ENCODE data around the gene PDF.
"Not testable (repeated sequence)": the region's sequence is repeated elsewhere in the genome, so short reads cannot be mapped to it uniquely, and the experiment has no call there.

Gene PDF

DNA sequence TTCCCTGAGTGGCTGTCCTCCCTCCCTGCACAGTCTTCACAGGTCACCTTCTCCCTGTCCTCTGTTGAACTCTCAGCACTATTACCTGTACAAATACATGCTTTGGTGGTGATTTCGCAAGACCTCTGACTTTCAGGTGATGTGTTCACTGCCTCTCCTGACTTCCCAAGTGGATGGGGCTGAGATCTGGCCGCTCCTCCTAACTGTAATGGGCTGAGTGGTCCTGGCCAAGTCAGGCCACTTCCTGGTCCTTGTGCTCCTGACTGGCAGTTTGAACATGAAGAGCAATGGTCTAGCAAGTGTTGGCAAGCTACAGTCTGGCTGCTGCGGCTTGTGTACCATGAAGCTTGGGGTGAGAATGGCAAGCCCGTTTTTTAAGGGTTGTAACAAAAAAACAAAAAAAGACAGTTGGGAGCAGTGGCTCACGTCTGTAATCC, 32.9 kb upstream of the PDF start:
- H3K27me3 ChIP-seq (ENCODE audit: insufficient read depth, low read length): no peaks in the 10 kb centered on the region
- no peaks in the 10 kb centered on the region for H3K4me1 ChIP-seq (ENCODE audit: insufficient read depth, low read length)
- H3K9ac ChIP-seq (ENCODE audit: low read depth, low read length): no peak overlapping the region
- H3K27ac ChIP-seq (ENCODE audit: low read depth, low read length): no peak overlapping the region
- peaks cover 42% of the 10 kb centered on the region for H3K36me3 ChIP-seq (ENCODE audit: insufficient read depth, low read length)
- no peak overlapping the region for H3K4me3 ChIP-seq (ENCODE audit: low read length)
- H3K9me3 ChIP-seq (ENCODE audit: insufficient read depth, low read depth, low read length): no peaks in the 10 kb centered on the region
- WGBS: 95% methylated on average over 5 of the region's 5 CpGs

DNA sequence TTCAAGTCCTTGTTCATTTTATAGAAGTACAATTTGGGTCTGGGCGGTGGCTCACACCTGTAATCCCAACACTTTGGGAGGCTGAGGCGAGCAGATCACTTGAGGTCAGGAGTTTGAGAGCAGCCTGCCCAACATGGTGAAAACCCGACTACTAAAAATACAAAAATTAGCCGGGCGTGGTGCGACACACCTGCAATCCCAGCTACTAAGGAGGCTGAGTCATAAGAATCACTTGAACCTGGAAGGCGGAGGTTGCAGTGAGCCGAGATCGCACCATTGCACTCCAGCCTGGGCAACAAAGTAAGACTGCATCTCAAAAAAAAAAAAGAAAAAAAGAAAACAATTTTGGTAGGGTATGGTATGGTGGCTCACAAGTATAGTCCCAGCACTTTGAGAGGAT, 29.7 kb upstream of the PDF start:
- H3K4me3 ChIP-seq (ENCODE audit: low read length); H3K27ac ChIP-seq (ENCODE audit: low read depth, low read length); H3K9ac ChIP-seq (ENCODE audit: low read depth, low read length); H3K27me3 ChIP-seq (ENCODE audit: insufficient read depth, low read length); H3K9me3 ChIP-seq (ENCODE audit: insufficient read depth, low read depth, low read length); H3K4me1 ChIP-seq (ENCODE audit: insufficient read depth, low read length): not testable (repeated sequence)
- peaks cover 31% of the 10 kb centered on the region for H3K36me3 ChIP-seq (ENCODE audit: insufficient read depth, low read length)
- 97% methylated on average over 9 of the region's 9 CpGs for WGBS

DNA sequence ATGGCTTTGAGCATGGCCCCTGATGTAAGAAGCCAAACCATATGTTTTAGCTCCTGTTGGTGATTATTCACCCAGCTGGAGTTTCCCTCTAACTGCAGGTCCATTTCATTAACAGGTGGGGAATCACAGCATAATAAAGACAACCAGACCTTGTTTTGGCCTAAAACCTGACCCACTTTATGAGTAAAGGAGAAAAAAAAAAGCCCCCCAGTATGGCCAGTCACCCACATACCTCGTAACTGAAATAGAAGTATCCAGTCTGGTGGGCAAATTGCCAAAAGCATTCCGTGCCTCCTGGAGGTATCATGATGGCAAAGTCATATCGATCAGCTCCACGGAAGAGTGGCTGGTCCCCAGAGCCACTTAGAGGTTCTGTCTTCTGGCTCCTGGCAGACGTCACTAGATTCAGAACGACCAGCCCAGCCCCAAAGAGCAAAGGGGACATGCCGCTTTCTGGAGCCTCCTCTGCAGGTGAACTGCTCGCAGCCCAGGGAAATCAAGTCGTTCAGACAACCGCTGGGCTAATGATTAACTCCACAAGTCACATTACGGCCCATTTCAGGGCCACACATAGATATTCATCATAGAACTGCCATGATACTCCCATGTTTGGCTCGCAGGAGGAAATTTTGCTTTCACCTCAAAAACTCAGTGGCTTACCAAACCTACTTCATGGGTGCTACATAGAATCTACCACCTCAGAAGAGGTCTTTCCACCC, 21.1 kb upstream of the PDF start, which contains the start of gene TMED6:
TSS of gene TMED6 (minus strand) at position 478 of the 719 bp plus-strand sequence. CDS start at position 445, 33 bp downstream.
- H3K27ac ChIP-seq (ENCODE audit: low read depth, low read length): no peak within 1 kb of the TSS
- 92% methylated on average over 12 of the region's 12 CpGs for WGBS
- no peak within 1 kb of the TSS for H3K4me3 ChIP-seq (ENCODE audit: low read length)
- H3K9me3 ChIP-seq (ENCODE audit: insufficient read depth, low read depth, low read length): no peaks in the 10 kb centered on the region
- no peak within 1 kb of the TSS for H3K9ac ChIP-seq (ENCODE audit: low read depth, low read length)
- H3K4me1 ChIP-seq (ENCODE audit: insufficient read depth, low read length): no peaks in the 10 kb centered on the region
- no peaks in the 10 kb centered on the region for H3K27me3 ChIP-seq (ENCODE audit: insufficient read depth, low read length)
- peaks cover 16% of the 10 kb centered on the region for H3K36me3 ChIP-seq (ENCODE audit: insufficient read depth, low read length)

DNA sequence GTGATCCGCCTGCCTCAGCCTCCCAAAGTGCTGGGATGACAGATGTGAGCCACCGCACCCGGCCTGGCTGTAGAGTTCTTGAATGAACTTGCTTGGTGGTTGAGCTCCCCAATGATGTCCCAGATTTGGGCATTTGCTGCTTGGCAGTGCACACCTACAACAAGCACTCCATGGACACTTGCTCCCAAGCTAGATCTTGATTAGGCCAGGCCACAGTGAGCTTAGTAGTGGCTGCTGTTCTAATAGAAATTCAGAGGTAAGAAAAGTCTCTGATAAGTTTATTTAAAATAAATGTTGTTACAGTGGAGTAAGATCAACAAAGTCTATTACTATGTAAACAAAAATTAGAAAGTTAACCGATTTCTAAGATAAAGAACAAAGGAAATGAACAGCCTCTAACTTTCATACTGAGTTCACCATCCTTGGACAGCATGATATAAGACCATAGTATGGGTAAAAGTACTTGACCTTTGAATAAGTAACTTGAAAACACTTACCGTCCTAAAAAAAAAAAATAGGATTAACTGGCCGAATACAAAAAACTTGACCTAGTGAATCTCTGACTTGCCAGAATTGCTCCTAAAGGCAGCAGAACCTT, 20.2 kb upstream of the PDF start:
- Histone ChIP-seq H3K4me1 (ENCODE audit: insufficient read depth, low read length) (no peaks in the 10 kb centered on the region), H3K9ac (ENCODE audit: low read depth, low read length) (no peak overlapping the region), H3K4me3 (ENCODE audit: low read length) (no peak overlapping the region), H3K9me3 (ENCODE audit: insufficient read depth, low read depth, low read length) (no peaks in the 10 kb centered on the region), H3K27me3 (ENCODE audit: insufficient read depth, low read length) (no peaks in the 10 kb centered on the region), H3K36me3 (ENCODE audit: insufficient read depth, low read length) (peaks cover 11% of the 10 kb centered on the region), H3K27ac (ENCODE audit: low read depth, low read length) (no peak overlapping the region)
- WGBS: 95% methylated on average over 5 of the region's 6 CpGs

DNA sequence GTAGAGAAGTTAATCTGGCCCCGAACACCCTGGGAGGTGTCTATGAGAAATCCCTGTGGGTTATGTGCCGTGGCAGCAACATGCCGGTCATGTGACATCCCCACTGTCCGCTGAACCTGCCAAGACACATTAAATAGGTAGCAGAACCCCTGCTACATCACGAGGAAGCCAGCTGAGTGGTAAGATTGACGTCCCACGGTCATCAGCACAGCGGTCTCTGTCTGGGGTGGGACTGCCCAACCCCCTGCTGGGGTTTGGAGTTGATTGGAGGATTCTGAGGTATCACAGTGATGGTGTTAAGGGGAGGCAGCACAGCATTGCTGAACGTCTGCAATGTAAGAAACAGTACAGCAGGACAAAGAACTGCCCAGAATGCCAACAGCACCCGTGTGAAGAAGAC, 19.1 kb upstream of the PDF start:
- H3K4me1 ChIP-seq (ENCODE audit: insufficient read depth, low read length): no peaks in the 10 kb centered on the region
- no peak overlapping the region for H3K27ac ChIP-seq (ENCODE audit: low read depth, low read length)
- 94% methylated on average over 10 of the region's 10 CpGs for WGBS
- no peaks in the 10 kb centered on the region for H3K9me3 ChIP-seq (ENCODE audit: insufficient read depth, low read depth, low read length)
- peaks cover 5% of the 10 kb centered on the region; the same call in 1 of the 2 replicates for H3K36me3 ChIP-seq (ENCODE audit: insufficient read depth, low read length)
- no peak overlapping the region for H3K4me3 ChIP-seq (ENCODE audit: low read length)
- H3K9ac ChIP-seq (ENCODE audit: low read depth, low read length): no peak overlapping the region
- no peaks in the 10 kb centered on the region for H3K27me3 ChIP-seq (ENCODE audit: insufficient read depth, low read length)

DNA sequence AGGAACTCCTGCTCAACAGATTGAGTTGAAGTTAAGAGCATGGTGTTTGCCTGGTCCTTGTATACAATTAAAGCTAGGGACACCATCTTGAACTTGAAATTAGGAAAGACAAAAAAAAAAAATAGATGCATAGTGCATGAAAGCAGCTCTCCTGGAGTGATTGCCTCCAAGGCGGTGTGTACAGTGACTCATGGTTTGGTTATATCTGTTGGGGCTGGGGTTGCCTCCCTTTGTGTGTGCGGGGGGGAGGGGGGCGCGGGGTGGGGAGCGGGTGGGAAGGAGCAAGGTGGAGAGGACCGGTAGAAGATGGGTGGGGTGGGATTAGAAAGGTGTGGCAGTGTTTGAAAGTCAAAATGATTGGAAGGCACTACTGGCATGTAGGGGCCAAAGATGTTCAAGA, 17.8 kb upstream of the PDF start:
- peaks cover 17% of the 10 kb centered on the region for H3K36me3 ChIP-seq (ENCODE audit: insufficient read depth, low read length)
- H3K9ac ChIP-seq (ENCODE audit: low read depth, low read length): no peak overlapping the region
- 99% methylated on average over 6 of the region's 6 CpGs for WGBS
- no peaks in the 10 kb centered on the region for H3K27me3 ChIP-seq (ENCODE audit: insufficient read depth, low read length)
- H3K9me3 ChIP-seq (ENCODE audit: insufficient read depth, low read depth, low read length): no peaks in the 10 kb centered on the region
- no peak overlapping the region for H3K27ac ChIP-seq (ENCODE audit: low read depth, low read length)
- no peak overlapping the region for H3K4me3 ChIP-seq (ENCODE audit: low read length)
- H3K4me1 ChIP-seq (ENCODE audit: insufficient read depth, low read length): no peaks in the 10 kb centered on the region

DNA sequence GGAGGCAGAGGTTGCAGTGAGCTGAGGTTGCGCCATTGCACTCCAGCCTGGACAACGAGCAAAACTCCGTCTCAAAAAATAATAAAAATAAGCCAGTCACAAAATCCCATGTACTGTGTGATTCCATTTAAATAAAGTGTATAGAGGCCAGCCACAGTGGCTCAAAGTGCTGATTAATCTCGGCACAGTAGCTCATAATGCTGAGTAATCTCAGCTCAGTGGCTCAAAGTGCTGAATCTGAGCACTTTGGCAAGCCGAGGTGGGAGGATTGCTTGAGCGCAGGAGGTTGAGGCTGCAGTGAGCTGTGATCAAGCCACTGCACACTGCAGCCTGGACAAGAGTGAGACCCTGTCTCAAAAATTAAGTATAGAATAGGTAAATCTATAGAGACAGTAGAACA, 16.3 kb upstream of the PDF start:
- H3K36me3 ChIP-seq (ENCODE audit: insufficient read depth, low read length): peaks cover 33% of the 10 kb centered on the region
- WGBS: 91% methylated on average over 5 of the region's 6 CpGs

DNA sequence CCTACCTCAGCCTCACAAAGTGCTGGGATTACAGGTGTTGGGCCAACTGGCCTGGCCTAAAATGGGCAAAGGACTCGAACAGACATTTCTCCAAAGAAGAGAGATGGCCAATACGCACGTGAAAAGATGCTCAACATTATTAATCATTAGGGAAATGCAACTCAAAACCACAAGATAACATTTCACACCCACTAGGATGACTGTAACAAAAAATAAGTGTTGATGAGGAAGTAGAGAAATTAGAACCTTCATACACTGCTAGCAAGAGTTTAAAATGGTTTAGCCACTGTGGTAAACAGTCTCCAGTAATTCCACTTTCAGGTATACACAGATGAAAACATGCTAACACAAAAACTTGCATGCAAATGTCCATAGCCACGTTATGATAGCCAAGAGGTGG, 15.5 kb upstream of the PDF start:
- Histone ChIP-seq H3K27ac (ENCODE audit: low read depth, low read length) (no peak overlapping the region), H3K27me3 (ENCODE audit: insufficient read depth, low read length) (no peaks in the 10 kb centered on the region), H3K4me3 (ENCODE audit: low read length) (no peak overlapping the region), H3K9me3 (ENCODE audit: insufficient read depth, low read depth, low read length) (no peaks in the 10 kb centered on the region), H3K4me1 (ENCODE audit: insufficient read depth, low read length) (0 out of 2 replicates have a peak, but pooled peaks cover under 1% of the 10 kb centered on the region), H3K36me3 (ENCODE audit: insufficient read depth, low read length) (peaks cover 40% of the 10 kb centered on the region), H3K9ac (ENCODE audit: low read depth, low read length) (no peak overlapping the region)
- WGBS: 82% methylated on average over 3 of the region's 4 CpGs

More for the DNA sequence above, 16.3 kb upstream of the PDF start:
- Histone ChIP-seq H3K27ac (ENCODE audit: low read depth, low read length) (no peak overlapping the region), H3K4me3 (ENCODE audit: low read length) (no peak overlapping the region), H3K9ac (ENCODE audit: low read depth, low read length) (no peak overlapping the region), H3K4me1 (ENCODE audit: insufficient read depth, low read length) (no peaks in the 10 kb centered on the region), H3K27me3 (ENCODE audit: insufficient read depth, low read length) (no peaks in the 10 kb centered on the region), H3K9me3 (ENCODE audit: insufficient read depth, low read depth, low read length) (no peaks in the 10 kb centered on the region)

DNA sequence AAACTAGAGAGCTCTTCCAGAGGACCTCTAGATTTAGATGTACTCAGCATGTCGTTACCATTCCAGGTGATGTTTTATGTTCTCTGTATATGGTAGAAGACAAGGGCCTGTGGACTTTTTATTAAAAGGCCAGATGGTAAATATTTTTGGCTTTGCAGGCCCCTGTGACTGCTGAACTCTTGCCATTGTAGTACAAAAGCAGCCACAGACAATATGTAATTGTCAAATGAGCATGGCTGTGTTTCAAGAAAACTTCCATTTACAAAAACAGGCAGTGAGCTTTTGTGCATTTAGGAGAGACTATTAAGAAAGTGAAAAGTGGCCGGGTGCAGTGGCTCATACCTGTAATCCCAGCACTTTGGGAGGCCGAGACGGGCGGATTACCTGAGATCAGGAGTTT, 13.8 kb upstream of the PDF start:
- Histone ChIP-seq H3K4me3 (ENCODE audit: low read length) (no peak overlapping the region), H3K27ac (ENCODE audit: low read depth, low read length) (no peak overlapping the region), H3K4me1 (ENCODE audit: insufficient read depth, low read length) (0 out of 2 replicates have a peak, but pooled peaks cover 6% of the 10 kb centered on the region), H3K9me3 (ENCODE audit: insufficient read depth, low read depth, low read length) (no peaks in the 10 kb centered on the region), H3K9ac (ENCODE audit: low read depth, low read length) (no peak overlapping the region), H3K36me3 (ENCODE audit: insufficient read depth, low read length) (peaks cover 40% of the 10 kb centered on the region), H3K27me3 (ENCODE audit: insufficient read depth, low read length) (no peaks in the 10 kb centered on the region)
- 95% methylated on average over 5 of the region's 5 CpGs for WGBS

DNA sequence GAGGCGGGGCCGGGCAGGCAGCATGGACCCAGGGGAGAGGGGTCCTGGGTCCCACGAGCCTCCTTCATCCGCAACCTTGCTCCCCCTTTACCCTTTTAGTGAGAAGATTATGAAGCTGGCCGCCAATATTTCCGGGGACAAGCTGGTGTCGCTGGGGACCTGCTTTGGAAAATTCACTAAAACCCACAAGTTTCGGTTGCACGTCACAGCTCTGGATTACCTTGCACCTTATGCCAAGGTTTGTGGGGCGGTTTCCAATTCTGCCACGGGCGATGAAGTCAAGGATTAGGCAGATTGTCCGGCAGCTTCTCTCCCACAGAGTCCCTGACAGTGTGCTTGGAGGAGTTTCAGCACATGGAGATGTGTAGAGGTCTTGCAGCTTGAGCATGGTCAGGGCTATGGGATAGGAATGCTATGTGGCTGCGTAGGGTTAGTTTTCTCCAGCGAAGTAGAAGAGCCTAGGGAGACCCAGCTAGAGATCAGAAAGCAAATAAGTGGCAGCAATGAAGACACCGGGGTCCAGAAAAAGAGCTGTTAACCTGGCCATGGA, 9.8 kb upstream of the PDF start:
- Histone ChIP-seq H3K27me3 (ENCODE audit: insufficient read depth, low read length) (no peaks in the 10 kb centered on the region), H3K27ac (ENCODE audit: low read depth, low read length) (peak overlapping the region; percentile 87), H3K9ac (ENCODE audit: low read depth, low read length) (peak overlapping the region; percentile 97), H3K4me3 (ENCODE audit: low read length) (peak overlapping the region; percentile 99), H3K36me3 (ENCODE audit: insufficient read depth, low read length) (peaks cover 53% of the 10 kb centered on the region), H3K9me3 (ENCODE audit: insufficient read depth, low read depth, low read length) (no peaks in the 10 kb centered on the region), H3K4me1 (ENCODE audit: insufficient read depth, low read length) (0 out of 2 replicates have a peak, but pooled peaks cover 10% of the 10 kb centered on the region)
- WGBS: 8% methylated on average over 16 of the region's 16 CpGs

DNA sequence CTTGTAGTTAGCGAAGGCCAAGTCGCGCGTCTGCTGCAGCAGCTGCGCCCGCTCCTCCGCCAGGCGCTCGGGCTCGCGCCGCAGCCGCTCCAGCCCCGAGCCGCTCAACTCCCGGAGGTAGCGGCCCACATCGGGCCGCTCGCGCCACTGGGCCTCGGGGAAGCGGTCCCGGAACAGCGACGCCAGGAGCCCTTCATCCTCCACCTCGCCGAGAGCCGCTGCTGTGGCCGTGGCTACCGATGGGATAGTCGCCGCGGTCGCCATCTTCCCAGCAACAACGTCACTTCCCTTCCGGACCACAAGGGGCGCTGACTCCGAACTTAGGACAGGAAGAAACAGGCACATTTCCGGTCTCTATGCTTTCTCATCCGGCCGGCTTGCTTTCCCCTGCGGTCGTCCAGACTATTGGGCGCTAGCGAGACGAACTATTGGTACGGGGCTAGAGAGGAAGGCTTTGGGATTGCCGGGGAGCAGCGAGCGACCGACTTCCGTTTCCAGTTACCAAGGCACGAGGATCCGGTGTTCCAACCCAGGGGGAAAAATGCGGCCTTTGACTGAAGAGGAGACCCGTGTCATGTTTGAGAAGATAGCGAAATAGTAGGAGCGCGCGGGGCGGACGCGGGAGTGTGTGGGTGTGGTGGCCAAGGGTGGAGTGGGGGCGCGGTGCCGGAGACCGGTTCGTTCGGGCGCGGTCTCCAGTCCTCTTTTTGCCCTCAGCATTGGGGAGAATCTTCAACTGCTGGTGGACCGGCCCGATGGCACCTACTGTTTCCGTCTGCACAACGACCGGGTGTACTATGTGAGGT, 9.1 kb upstream of the PDF start, which contains the start of the genes COG8 and NIP7:
TSS of gene COG8 (minus strand) at position 276 of the 806 bp plus-strand sequence. CDS start at position 264, 12 bp downstream.
TSS of gene NIP7 (plus strand) at position 484 of the 806 bp plus-strand sequence. CDS start at position 542, 58 bp downstream.
- H3K9me3 ChIP-seq (ENCODE audit: insufficient read depth, low read depth, low read length): no peaks in the 10 kb centered on the region
- peak within 1 kb of the TSS; percentile 97 for H3K9ac ChIP-seq (ENCODE audit: low read depth, low read length)
- H3K27me3 ChIP-seq (ENCODE audit: insufficient read depth, low read length): no peaks in the 10 kb centered on the region
- H3K4me3 ChIP-seq (ENCODE audit: low read length): peak within 1 kb of the TSS; percentile 99
- 0 out of 2 replicates have a peak, but pooled peaks cover 10% of the 10 kb centered on the region for H3K4me1 ChIP-seq (ENCODE audit: insufficient read depth, low read length)
- peaks cover 60% of the 10 kb centered on the region for H3K36me3 ChIP-seq (ENCODE audit: insufficient read depth, low read length)
- under 1% methylated on average over 77 of the region's 77 CpGs for WGBS
- H3K27ac ChIP-seq (ENCODE audit: low read depth, low read length): peak within 1 kb of the TSS; percentile 89
